Parathyroid adenoma (tissue), 2 donors: ENCODE measurements around the gene PBX2.

ENCODE experiments used
- H2AFZ ChIP-seq: fragments of 300-600 bp; sonication (generic); one replicate; pipeline ENCODE4 v1.7.0; 2017; ENCODE audit warnings: antibody characterized with exemption, mild to moderate bottlenecking
- H3K27ac ChIP-seq: fragments of 300-600 bp; sonication (generic); one replicate; pipeline ENCODE4 v1.7.0; 2017
- H3K27me3 ChIP-seq: fragments of 300-600 bp; sonication (generic); one replicate; pipeline ENCODE4 v1.7.0; 2017; ENCODE audit warnings: low read length; ENCODE audit not compliant: control insufficient read depth, insufficient read depth
- H3K36me3 ChIP-seq: fragments of 300-600 bp; sonication (generic); one replicate; pipeline ENCODE4 v1.7.0; 2017; ENCODE audit warnings: low read length; ENCODE audit not compliant: control insufficient read depth, insufficient read depth
- H3K4me1 ChIP-seq: fragments of 300-600 bp; sonication (generic); one replicate; pipeline ENCODE4 v1.7.0; 2017; ENCODE audit warnings: control low read depth
- H3K4me2 ChIP-seq: fragments of 300-600 bp; sonication (generic); one replicate; pipeline ENCODE4 v1.7.0; 2017; ENCODE audit warnings: low read length
- H3K4me3 ChIP-seq: fragments of 300-600 bp; sonication (generic); one replicate; pipeline ENCODE4 v1.7.0; 2017; ENCODE audit warnings: low read depth, low read length
- H3K79me2 ChIP-seq: fragments of 300-600 bp; sonication (generic); one replicate; pipeline ENCODE4 v1.7.0; 2017; ENCODE audit warnings: control low read depth
- H3K9ac ChIP-seq: fragments of 300-600 bp; sonication (generic); one replicate; pipeline ENCODE4 v1.7.0; 2017; ENCODE audit warnings: mild to moderate bottlenecking
- H3K9me3 ChIP-seq: fragments of 300-600 bp; sonication (generic); one replicate; pipeline ENCODE4 v1.7.0; 2017; ENCODE audit warnings: low read length; ENCODE audit not compliant: control insufficient read depth
- CTCF ChIP-seq: fragments of 300-600 bp; sonication (generic); IDR thresholded peaks from one replicate; pipeline ENCODE4 v1.7.0; 2017; ENCODE audit warnings: antibody characterized with exemption, mild to moderate bottlenecking
- donor health status: primary hyperparathyroidism.

PBX2 gene, protein sequence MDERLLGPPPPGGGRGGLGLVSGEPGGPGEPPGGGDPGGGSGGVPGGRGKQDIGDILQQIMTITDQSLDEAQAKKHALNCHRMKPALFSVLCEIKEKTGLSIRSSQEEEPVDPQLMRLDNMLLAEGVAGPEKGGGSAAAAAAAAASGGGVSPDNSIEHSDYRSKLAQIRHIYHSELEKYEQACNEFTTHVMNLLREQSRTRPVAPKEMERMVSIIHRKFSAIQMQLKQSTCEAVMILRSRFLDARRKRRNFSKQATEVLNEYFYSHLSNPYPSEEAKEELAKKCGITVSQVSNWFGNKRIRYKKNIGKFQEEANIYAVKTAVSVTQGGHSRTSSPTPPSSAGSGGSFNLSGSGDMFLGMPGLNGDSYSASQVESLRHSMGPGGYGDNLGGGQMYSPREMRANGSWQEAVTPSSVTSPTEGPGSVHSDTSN

GRCh38 chr6:32190054-32190851 lies at the start of gene PBX2:
Gene PBX2 (minus strand): TSS chr6:32190202. CDS start chr6:32189915, 287 bp downstream.
- no peaks in the 10 kb centered on the region for H3K27me3 ChIP-seq
- no peaks in the 10 kb centered on the region for H3K9me3 ChIP-seq
- peak within 1 kb of the TSS; percentile 72 for H3K4me3 ChIP-seq
- peak within 1 kb of the TSS; percentile 85 for H3K27ac ChIP-seq
- TF ChIP-seq CTCF: no peak
- H3K79me2 ChIP-seq: peaks cover 4% of the 10 kb centered on the region
- H3K4me2 ChIP-seq: peak within 1 kb of the TSS; percentile 84
- peak within 1 kb of the TSS; percentile 70 for H2AFZ ChIP-seq
- peak within 1 kb of the TSS; percentile 42 for H3K9ac ChIP-seq
- H3K36me3 ChIP-seq: no peaks in the 10 kb centered on the region
- H3K4me1 ChIP-seq: peaks cover 7% of the 10 kb centered on the region

- Histone ChIP-seq H3K4me2 (no peak overlapping the region), H3K27me3 (no peaks in the 10 kb centered on the region), H3K79me2 (no peaks in the 10 kb centered on the region), H2AFZ (no peak overlapping the region), H3K9ac (no peak overlapping the region), H3K9me3 (no peaks in the 10 kb centered on the region), H3K27ac (no peak overlapping the region), H3K4me3 (no peak overlapping the region), H3K36me3 (no peaks in the 10 kb centered on the region), H3K4me1 (no peaks in the 10 kb centered on the region)
- no peak for TF ChIP-seq CTCF
Measured at GRCh38 chr6:32239462-32239861, 49.5 kb upstream of the PBX2 start.

- Histone ChIP-seq H3K36me3 (no peaks in the 10 kb centered on the region), H3K9me3 (no peaks in the 10 kb centered on the region), H3K27ac (peak overlapping the region; percentile 0), H3K4me1 (no peaks in the 10 kb centered on the region), H3K9ac (no peak overlapping the region), H3K4me3 (no peak overlapping the region), H2AFZ (no peak overlapping the region), H3K4me2 (no peak overlapping the region), H3K79me2 (no peaks in the 10 kb centered on the region), H3K27me3 (no peaks in the 10 kb centered on the region)
- TF ChIP-seq CTCF: no peak
Measured at GRCh38 chr6:32234934-32235333, 44.9 kb upstream of the PBX2 start.

GRCh38 chr6:32226434-32226833 lies 36.4 kb upstream of the PBX2 start:
- H3K9me3 ChIP-seq: no peaks in the 10 kb centered on the region
- no peaks in the 10 kb centered on the region for H3K79me2 ChIP-seq
- H3K4me1 ChIP-seq: no peaks in the 10 kb centered on the region
- no peak overlapping the region for H2AFZ ChIP-seq
- H3K36me3 ChIP-seq: no peaks in the 10 kb centered on the region
- no peak overlapping the region for H3K4me3 ChIP-seq
- no peak for TF ChIP-seq CTCF
- no peaks in the 10 kb centered on the region for H3K27me3 ChIP-seq
- no peak overlapping the region for H3K9ac ChIP-seq
- H3K27ac ChIP-seq: no peak overlapping the region
- H3K4me2 ChIP-seq: no peak overlapping the region
